HFF-Myc (cell line): ENCODE data around the gene TTC23L.

Experiments
- DNase-seq: peaks from one replicate; pipeline ENCODE4 v3.0.0-alpha.2; 2011; ENCODE audit warnings: low read depth; ENCODE audit errors: extremely low read depth
- H3K4me3 ChIP-seq: replicated peaks from 2 replicates; pipeline ENCODE4 v1.5.1; 2011; ENCODE audit warnings: low read depth, mild to moderate bottlenecking, control low read depth, low read length
- CTCF ChIP-seq: IDR thresholded peaks from 2 replicates; pipeline ENCODE4 v1.5.1; 2012; ENCODE audit warnings: mild to moderate bottlenecking, low read depth, low read length, control low read depth; ENCODE audit errors: missing control alignments

Gene TTC23L

GRCh38 chr5:34833976-34834793 is 4.8 kb upstream of the TTC23L start:
- no peak overlapping the region for H3K4me3 ChIP-seq
- TF ChIP-seq CTCF = no peak

GRCh38 chr5:34834794-34835089 is 4.2 kb upstream of the TTC23L start:
- no peak for TF ChIP-seq CTCF
- H3K4me3 ChIP-seq = no peak overlapping the region
- DNase-seq = no peak

More at GRCh38 chr5:34833976-34834793, 4.8 kb upstream of the TTC23L start:
- DNase-seq = no peak

- H3K4me3 ChIP-seq = no peak overlapping the region
- no peak for DNase-seq
- TF ChIP-seq CTCF = no peak
Observed at GRCh38 chr5:34835664-34836063, 3.3 kb upstream of the TTC23L start.

GRCh38 chr5:34841816-34842215 is 2.9 kb downstream of the TTC23L start:
- DNase-seq = no peak
- TF ChIP-seq CTCF = no peak
- H3K4me3 ChIP-seq = no peak overlapping the region

- H3K4me3 ChIP-seq = no peak overlapping the region
- no peak for TF ChIP-seq CTCF
- DNase-seq = no peak
Observed at GRCh38 chr5:34842554-34842953, 3.6 kb downstream of the TTC23L start.

- TF ChIP-seq CTCF = no peak
- no peak for DNase-seq
- no peak overlapping the region for H3K4me3 ChIP-seq
Observed at GRCh38 chr5:34843497-34843896, 4.5 kb downstream of the TTC23L start.

GRCh38 chr5:34844106-34844505 is 5.1 kb downstream of the TTC23L start:
- no peak for TF ChIP-seq CTCF
- DNase-seq = no peak
- H3K4me3 ChIP-seq = no peak overlapping the region
